ENCODE results near the gene BAZ2B. TPM values are rescaled to one million over a fixed set of nuclear protein-coding genes. Genes with fewer than 3 reads are reported as not detected.

BAZ2B gene
- total RNA-seq, 1 experiment from 2014 or later: 43.3 TPM

GRCh38 chr2:159468257-159468656, 148.1 kb downstream of the BAZ2B start:
- Mint-ChIP-seq H3K4me1 (ENCODE audit: low read depth, unreplicated experiment) (no peaks in the 10 kb centered on the region), H3K9me3 (ENCODE audit: low read depth, unreplicated experiment) (peaks cover under 1% of the 10 kb centered on the region), H3K4me3 (ENCODE audit: low read depth, unreplicated experiment) (no peak overlapping the region), H3K27me3 (ENCODE audit: unreplicated experiment) (no peaks in the 10 kb centered on the region), H3K27ac (ENCODE audit: unreplicated experiment) (no peak overlapping the region), H3K36me3 (ENCODE audit: insufficient read depth, unreplicated experiment) (no peaks in the 10 kb centered on the region)
- intact Hi-C loops (cut with micrococcal nuclease; ENCODE audit: unreplicated experiment): no loop called here
- CTCF ChIA-PET: interaction anchor here (0.7 kb wide), 1 partner anchor 77 kb away, joined by 4 read pairs; no protein-coding TSS in a partner anchor
- BruUV-seq (replicated peaks): no TSS peak
- no peak for TF ChIP-seq CTCF (IDR thresholded peaks at IDR 0.05; ENCODE audit: unreplicated experiment)
- DNase-seq: no peak

- CTCF ChIA-PET: interaction anchor here (0.6 kb wide), 1 partner anchor 199 kb away, joined by 11 read pairs; no protein-coding TSS in a partner anchor
Observed at GRCh38 chr2:159462961-159463360, 153.4 kb downstream of the BAZ2B start.

GRCh38 chr2:159462201-159462785, 154.1 kb downstream of the BAZ2B start:
- DNase-seq: no peak
- intact Hi-C loops (cut with micrococcal nuclease; ENCODE audit: unreplicated experiment): no loop called here
- no peak overlapping the region for H3K4me3 Mint-ChIP-seq (ENCODE audit: low read depth, unreplicated experiment)
- no peaks in the 10 kb centered on the region for H3K36me3 Mint-ChIP-seq (ENCODE audit: insufficient read depth, unreplicated experiment)
- CTCF ChIA-PET: no interaction called here
- H3K4me1 Mint-ChIP-seq (ENCODE audit: low read depth, unreplicated experiment): peaks cover 18% of the 10 kb centered on the region
- H3K27ac Mint-ChIP-seq (ENCODE audit: unreplicated experiment): no peak overlapping the region
- no peaks in the 10 kb centered on the region for H3K27me3 Mint-ChIP-seq (ENCODE audit: unreplicated experiment)
- no peaks in the 10 kb centered on the region for H3K9me3 Mint-ChIP-seq (ENCODE audit: low read depth, unreplicated experiment)
- no peak for TF ChIP-seq CTCF (IDR thresholded peaks at IDR 0.05; ENCODE audit: unreplicated experiment)
- no TSS peak for BruUV-seq (replicated peaks)

More at GRCh38 chr2:159462961-159463360, 153.4 kb downstream of the BAZ2B start:
- no peak overlapping the region for H3K4me3 Mint-ChIP-seq (ENCODE audit: low read depth, unreplicated experiment)
- H3K27ac Mint-ChIP-seq (ENCODE audit: unreplicated experiment): no peak overlapping the region
- TF ChIP-seq CTCF (IDR thresholded peaks at IDR 0.05; ENCODE audit: unreplicated experiment): no peak
- H3K9me3 Mint-ChIP-seq (ENCODE audit: low read depth, unreplicated experiment): no peaks in the 10 kb centered on the region
- H3K36me3 Mint-ChIP-seq (ENCODE audit: insufficient read depth, unreplicated experiment): no peaks in the 10 kb centered on the region
- intact Hi-C loops (cut with micrococcal nuclease; ENCODE audit: unreplicated experiment): no loop called here
- no peak for DNase-seq
- peaks cover 11% of the 10 kb centered on the region for H3K4me1 Mint-ChIP-seq (ENCODE audit: low read depth, unreplicated experiment)
- H3K27me3 Mint-ChIP-seq (ENCODE audit: unreplicated experiment): no peaks in the 10 kb centered on the region
- no TSS peak for BruUV-seq (replicated peaks)

- H3K9me3 Mint-ChIP-seq (ENCODE audit: low read depth, unreplicated experiment): no peaks in the 10 kb centered on the region
- CTCF ChIA-PET: no interaction called here
- no TSS peak for BruUV-seq (replicated peaks)
- intact Hi-C loops (cut with micrococcal nuclease; ENCODE audit: unreplicated experiment): no loop called here
- H3K4me1 Mint-ChIP-seq (ENCODE audit: low read depth, unreplicated experiment): peaks cover 20% of the 10 kb centered on the region
- no peak for DNase-seq
- no peak for TF ChIP-seq CTCF (IDR thresholded peaks at IDR 0.05; ENCODE audit: unreplicated experiment)
- H3K27ac Mint-ChIP-seq (ENCODE audit: unreplicated experiment): no peak overlapping the region
- no peaks in the 10 kb centered on the region for H3K27me3 Mint-ChIP-seq (ENCODE audit: unreplicated experiment)
- H3K4me3 Mint-ChIP-seq (ENCODE audit: low read depth, unreplicated experiment): no peak overlapping the region
- no peaks in the 10 kb centered on the region for H3K36me3 Mint-ChIP-seq (ENCODE audit: insufficient read depth, unreplicated experiment)
Observed at GRCh38 chr2:159461076-159461475, 155.3 kb downstream of the BAZ2B start.

All from Calu3 (cell line).